GM18909 (cell line): ENCODE measurements around the gene AGBL1.

Source experiments
- ATAC-seq: cut with Tn5 transposase; IDR thresholded peaks from one replicate; pipeline ENCODE4 v1.9.1; 2021; ENCODE audit warnings: mild to moderate bottlenecking; ENCODE audit not compliant: unreplicated experiment, poor library complexity

The AGBL1 gene

DNA sequence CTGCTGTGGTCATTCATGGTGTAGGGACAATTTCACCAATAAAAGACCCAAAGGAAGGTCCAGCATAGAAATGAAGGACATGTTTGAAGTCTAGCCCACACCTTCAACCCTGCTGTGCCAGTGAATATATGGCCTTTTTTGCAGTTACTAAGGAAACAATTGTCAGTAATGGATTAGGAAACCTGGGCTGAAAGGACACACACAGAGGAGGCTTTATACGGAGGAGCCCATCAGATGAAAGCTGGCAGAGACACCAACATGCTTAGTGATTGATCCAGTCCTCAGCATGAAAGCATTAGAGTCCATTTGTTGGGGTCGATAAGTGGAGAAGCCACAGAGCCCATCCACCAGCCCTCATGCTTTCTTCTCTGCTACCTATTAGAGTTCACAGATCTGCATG, 584.3 kb downstream of the AGBL1 start:
- no peak for ATAC-seq

DNA sequence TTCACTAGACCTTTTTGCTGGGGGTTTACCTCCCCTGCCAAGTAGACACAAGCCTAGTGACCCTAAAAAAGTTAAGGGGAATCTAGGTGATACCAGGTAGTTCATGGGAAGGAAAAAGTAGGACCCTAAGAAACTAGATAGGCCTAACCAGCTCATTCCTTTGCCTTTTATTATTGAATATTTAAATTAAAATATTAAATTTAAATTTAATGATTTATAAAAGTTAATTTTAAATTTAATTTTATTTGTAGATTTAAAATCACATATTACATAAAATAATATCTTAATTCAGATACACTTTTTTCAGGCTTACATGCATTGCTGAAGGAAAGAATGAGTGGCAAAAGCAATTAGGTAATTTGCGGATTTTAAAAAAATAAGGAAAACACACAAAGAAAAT, 584.9 kb downstream of the AGBL1 start:
- ATAC-seq: no peak

DNA sequence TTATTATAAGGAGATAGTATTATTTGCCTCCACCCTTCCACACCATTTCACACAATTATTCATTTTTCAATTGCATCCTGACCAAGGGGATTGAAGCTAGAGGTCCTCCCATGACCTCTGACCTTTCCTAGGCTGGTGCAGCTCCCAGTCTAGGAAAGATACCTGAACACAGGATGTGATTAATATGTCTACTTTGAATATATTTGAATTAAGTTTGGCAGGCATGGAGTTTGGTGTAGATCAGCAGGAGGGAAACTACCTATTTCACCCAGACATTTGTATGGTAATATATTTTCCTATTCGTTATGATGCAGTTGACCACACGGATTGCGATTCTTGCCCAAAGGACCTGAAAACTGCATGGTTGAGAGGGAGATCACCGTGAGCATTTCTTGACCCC, 596.3 kb downstream of the AGBL1 start:
- ATAC-seq: no peak

DNA sequence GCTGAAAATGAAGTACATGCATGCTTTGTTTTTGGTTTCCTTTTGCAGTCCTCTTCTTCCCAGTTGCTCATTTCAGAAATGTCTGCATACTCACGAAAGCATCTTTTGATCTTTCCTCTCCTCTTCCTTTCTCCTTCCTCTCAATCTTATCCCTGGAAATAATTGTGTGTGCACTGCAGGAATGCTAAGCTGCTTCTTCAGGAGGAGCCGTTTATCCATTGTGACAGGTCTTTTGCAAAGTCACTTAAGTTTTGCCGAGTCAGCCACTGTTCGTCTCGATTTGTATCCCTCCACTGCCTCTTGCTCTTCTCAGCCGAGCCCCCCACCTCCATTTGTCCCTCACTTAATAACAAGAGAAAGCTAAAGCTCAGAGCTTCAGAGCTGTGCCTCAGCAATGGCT, 597.6 kb downstream of the AGBL1 start:
- no peak for ATAC-seq

DNA sequence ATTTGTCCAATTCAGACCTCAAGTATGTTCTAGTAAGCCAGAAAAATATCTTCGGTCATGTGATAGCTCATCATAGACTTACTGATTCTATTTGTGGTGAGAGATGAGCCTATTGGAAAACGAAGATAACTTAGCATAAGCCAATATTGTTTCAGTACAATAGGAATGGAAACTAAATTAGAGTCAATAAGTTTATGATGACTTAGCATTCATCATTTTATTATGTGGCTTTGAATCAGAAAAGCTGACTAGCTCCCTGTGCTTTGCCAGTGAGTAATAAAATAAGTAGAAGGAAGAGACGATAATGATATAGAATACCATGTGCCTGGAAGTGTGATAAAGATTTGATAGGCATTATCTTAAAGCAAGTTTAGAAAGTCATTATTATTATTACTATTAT, 605.6 kb downstream of the AGBL1 start:
- no peak for ATAC-seq

DNA sequence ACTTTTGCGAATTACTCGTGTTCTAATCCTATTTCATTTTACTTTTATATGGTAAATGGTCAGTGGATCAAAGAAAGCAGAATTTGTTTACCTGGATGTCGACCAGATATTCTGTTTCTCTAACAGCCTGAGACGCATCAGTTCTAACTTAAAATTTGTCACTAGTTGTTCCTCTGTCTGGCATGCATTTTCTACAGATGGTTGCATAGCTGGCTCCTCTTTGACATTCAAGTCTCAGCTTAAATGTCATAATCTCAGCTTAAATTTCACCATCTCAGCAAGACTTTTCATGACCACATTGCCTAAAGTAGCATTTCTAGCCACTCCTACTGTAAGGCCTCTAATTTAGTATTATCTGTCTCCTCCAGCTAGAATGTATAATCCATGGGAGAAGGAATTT, 609.3 kb downstream of the AGBL1 start:
- no peak for ATAC-seq

DNA sequence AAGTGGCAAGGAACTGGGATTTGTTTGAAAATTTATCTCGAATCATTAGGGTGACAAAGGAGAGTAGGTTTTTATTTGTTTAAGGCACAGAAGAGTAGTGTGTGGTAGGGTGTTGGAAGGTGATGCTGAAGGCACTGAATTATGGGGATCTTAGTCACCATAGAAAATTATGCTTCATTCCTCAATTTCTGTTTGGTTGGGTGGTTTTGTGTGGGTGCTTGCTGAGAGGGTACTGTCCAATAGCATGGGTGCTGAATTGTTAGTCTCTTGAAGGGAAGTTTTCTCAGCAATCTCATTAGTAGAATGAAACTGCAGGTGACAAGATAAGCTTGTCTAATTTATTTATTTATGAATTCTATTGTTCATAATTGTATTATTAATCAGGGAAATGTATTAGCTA, 610.9 kb downstream of the AGBL1 start:
- ATAC-seq: no peak

DNA sequence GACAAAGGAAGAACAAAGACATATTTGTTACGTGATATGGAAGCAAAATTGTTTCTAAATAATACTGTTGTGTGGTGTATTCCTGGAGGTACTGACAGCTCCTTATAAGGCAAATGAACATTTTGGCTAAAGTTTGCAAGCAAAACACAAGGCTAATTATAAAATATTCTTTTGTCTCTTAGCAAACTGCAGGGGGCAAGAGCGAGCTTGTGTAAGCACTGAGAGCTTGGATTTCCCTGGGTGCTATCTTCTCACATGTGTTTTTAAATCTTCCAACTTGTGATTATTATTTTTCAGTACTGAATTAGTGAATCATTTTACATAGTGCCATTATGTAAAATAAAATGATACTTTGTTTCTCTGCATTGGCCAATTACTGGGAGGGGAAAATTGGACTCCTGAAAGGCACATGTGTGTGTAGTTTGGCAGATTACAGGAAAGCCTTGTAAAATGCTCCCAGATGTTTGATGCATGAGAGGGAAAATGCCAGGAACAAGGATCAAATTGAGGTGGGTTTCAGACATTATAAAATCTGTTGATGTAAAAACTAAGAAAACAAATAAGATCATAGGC, 611.5 kb downstream of the AGBL1 start:
- no peak for ATAC-seq

DNA sequence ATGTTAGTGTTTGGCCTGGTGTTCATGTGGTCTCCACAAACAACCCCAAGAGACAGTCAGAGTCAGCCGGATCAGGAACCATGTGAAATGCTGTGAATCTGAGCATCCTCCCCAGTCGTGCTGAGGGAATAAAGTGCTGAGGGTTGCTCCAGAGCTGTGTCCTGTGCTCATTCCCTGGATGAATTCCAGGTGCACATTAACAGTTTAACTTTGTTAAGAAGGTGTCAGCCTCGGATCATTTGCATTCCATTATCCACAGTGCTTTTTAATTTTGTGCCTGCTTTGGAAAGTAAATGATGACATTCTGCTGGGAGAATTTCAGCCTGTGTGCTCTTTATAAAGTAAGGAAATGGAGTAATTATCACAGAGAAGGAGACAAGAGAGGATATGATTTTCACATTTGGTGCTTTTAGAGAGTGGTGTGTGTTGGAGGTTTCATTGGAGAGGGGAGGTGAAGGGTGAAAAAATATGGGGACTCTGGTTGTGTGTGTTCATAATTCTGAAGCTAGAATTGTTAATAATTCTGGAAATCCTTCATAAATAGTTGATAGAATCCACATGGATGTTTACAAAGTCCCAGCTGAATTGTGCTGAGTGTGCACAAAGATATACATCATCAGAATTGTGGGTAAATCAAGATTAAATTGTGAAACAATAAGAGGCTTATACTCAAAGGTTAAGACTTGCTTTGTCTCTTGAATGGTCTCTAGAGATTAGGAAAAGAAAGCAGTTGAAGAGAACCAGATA, 621.4 kb downstream of the AGBL1 start:
- ATAC-seq: no peak

DNA sequence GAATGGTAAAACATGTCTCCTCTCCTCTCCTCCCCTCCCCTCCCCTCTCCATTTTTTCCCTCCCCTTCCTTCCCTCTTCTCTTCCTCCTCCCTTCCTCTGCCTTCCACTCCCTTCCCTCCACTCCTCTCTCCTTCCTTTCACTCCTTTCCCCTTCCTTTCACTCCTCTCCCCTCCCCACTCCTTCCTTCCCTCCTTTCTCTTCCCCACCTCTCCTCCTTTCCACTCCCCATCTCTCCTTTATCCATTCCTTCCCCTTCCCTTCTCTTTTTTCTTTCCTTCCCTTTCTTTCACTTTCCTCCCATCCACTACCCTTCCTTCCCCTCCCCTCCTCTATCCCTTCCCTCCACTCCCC, 621.9 kb downstream of the AGBL1 start:
- no peak for ATAC-seq

DNA sequence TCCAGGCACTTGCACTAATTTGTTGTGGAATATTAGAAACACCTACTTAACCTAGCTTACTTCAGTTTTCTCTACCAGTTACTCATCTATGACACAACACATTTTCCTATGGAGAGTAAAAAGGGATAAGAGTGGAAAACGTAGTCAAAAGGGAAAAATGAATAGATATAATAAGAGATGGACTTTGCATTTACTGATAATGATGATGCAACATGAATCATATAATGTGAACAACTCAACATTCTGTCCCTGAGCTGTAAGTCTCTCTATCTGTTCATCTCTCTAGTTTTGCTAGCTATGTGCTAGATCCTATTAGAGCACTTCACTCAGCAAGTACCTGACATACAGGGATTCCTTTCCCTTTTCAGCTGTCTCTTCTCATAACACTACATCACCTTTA, 627.1 kb downstream of the AGBL1 start:
- no peak for ATAC-seq

DNA sequence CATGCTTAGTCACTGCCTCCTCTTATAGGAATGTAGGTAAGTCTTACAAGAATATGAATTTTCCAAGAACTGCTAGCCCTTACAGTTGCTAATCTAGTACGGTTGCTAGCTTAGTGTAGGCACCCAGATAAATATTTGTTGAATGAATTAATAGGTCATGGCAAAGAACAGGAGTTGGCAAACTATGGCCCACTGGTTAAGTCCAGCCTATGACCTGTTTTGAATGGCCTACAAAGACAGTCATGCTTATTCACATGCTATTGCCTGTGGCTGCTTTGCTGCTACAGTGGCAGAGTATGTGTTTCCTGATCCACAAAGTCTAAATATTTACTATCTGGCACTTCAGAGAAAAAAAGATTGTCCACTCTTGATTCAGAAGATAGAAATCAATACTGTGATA, 631.8 kb downstream of the AGBL1 start:
- no peak for ATAC-seq

DNA sequence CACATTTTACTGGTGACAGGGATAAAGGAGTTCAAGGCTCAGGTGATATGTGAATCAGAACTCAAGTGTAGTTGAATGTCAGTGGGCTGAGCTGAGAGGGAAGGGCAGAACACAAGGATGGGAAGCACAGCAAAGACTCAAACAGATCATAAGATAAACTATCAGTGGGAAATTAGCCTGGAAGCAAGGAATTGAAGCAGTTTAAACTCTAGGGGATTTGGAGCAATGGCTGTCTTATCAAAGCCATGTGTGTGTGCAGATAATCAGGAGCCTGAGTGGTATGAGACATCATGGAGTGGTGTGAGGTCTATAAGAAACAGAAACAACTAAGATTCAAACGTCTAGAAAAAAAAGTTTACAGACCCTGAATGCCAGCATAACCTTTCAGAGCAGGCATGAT, 634.6 kb downstream of the AGBL1 start:
- ATAC-seq: no peak

DNA sequence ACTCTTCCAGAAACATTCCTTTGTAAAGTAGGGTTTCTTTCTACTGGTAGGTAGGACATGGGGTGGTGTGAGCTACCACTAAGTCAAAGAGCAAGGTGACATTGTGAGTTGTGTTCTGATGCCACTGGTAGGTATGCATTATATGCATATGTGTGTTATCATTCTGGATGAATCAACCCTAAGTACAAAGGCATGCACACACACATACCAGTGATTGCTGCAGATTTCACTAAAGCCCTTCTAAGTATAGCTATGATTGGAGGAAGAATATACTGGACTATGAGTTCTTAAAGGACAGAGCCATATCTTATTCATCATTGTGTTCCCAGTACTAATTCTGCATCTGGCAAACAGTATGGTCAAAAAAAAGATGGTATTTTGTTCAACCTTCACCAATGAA, 646.0 kb downstream of the AGBL1 start:
- ATAC-seq: no peak

DNA sequence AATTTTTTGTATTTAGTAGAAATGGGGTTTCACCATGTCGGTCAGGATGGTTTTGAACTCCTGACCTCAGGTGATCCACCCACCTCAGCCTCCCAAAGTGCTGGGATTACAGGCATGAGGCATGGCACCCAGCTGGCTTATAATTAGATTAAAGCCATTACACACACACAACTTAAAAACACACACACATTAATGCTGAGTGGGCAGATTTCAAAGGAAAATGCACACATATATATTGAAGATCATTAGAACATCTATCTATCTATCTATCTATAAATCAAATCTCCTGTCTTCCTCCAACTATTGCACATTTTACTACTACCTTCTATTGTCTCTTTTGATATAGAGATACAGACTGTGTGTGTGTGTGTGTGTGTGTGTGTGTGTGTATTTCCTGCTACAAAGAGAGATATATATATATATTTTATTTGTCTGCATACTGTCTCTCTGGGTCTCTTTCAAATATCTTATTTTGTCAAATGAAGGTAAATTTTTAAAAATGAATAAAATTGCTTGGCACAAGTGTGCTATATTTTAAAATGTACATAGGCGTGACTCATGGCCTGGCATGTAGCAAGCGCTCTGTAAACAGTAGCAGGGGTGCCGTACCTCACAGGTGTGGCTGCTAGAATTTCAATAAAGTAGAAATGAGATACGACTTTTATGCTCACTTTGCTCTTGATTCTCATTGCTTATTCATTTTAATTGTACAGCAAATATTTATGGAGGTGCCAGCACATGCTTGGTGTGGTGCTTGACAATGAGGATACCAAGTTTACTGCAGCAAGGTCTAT, 655.8 kb downstream of the AGBL1 start:
- ATAC-seq: no peak

DNA sequence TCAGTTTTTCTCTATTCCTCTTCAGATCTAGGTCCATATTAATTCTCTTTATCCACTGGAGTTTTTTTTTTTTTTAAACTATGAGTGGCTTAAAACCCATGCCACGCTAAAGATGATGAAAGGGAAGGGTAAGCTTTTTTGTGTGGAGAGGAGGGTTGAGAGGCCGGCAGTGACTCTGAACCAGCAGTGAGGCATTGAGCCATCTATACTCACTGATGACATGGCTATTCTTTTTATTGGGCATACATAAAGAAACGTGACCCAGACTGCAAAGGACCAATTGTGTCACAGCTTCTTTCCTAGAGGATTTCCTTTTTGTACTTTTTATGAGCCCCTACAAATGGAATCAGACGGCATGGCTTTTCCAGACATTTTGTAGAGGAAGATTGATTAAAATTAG, 662.2 kb downstream of the AGBL1 start:
- ATAC-seq: no peak

DNA sequence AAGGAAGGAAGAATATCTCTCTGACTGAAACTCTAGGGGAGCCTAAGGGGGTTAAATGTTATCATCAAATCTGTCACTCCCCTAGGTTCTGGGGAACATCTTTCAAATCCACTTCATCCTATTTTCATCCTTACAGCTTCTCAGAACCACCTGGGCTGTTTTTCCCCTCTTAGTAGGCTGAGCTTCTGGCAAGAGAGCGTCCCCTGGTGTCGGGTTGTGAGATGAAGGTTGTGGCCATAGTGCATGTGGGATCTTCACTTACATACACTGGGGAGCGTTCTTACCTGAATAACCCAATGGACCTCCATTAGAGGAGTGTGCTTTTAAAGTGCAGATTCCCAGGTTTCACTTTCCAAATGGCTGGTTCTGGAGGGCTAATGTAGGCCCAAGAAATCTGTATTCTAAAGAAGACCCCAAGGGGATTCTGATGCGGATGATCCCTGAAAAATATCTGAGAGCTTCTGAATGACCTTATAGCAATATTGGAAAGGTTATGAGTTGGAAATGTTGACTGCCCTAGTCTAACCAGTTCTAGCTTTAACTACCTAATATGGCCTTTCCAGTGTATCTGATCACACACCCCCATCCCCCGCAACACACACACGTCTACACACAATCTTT, 663.7 kb downstream of the AGBL1 start:
- ATAC-seq: no peak

DNA sequence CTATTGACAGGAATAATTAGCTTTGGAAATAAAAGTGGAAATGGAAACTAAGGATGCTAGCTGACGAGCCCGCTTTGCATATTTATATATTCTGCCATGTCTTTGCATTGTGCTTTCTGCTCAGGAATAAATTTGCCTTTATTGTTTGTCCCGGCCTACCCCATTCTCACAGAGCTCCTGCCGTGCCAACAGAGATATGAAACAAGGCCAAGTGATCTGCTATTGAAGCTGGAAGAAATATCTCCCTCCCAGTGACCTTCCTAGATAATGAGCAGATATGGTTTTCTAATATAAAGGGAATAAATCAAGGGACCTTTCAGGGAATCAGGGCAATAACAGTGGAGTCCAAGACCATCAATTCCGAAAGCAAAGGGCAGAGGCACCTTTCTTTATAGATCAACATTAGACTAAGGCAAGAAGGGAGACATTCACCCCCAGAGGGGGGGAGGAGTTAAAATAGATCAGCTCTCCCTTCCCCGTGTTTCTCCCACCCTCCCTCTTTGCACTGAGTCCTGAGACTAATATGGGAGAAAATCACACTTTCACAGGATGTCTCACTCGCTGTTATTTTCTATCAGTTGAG, 664.6 kb downstream of the AGBL1 start:
- ATAC-seq: no peak

DNA sequence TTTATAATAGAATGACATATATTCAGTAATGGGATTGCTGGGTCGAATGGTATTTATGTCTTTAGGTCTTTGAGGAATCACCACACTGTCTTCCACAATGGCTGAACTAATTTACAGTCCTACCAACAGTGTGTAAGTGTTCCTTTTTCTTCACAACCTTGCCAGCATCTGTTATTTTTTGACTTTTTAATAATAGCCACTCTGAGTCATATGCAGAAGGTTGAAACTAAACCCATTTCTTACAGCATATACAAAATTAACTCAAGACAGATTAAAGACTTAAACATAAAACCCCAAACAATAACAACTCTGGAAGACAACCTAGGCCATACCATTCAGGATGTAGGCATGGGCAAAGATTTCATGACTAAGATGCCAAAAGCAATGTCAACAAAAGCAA, 671.4 kb downstream of the AGBL1 start:
- ATAC-seq: no peak

DNA sequence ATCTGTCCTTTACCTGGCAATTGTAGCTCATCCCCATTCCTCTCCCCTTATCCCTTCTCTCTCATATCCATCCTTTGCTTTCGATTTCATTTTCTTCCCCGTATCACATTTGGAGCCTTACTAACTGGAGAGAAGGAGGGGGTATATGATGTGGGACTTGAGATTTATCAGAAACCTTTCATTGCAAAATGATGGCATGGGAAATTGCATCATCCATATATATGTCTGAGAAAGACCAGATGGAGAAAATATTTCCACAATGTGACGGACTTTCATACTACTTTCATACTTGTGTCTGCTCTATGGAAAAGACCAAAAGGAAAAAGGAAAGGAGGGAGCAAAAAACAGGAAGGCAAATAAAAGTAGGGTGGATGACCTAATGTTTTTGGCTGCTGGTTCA, 675.2 kb downstream of the AGBL1 start:
- ATAC-seq: no peak

DNA sequence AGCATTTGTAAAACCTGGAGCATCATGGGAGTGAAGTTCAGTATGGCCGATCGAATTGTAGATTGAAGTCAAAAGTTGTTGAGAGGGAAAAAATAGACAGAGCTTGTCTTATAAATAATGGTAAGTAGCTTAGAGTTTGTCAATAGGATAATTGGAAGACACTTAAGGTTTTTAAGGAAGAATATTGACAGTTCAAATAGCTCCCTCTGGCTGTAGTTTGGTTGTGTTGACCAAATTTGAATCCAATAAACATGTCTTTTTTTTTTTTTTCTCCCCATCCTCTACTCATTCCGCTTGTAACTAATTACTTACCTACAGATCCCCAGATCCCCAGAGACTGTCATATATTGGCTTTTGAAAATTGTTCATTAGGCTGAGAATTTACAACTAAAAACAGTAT, 677.0 kb downstream of the AGBL1 start:
- no peak for ATAC-seq
